ENCODE data around the gene OR52M1.
"Not testable (repeated sequence)": the region's sequence is repeated elsewhere in the genome, so short reads cannot be mapped to it uniquely, and the experiment has no call there.

Gene OR52M1

GRCh38 chr11:4544891-4545290 lies at the start of gene OR52M1:
Gene OR52M1 (plus strand): TSS chr11:4545191. CDS start chr11:4545191, 0 bp downstream.
- H3K4me3 ChIP-seq, result no peak within 1 kb of the TSS
- no peak within 1 kb of the TSS for H3K27ac ChIP-seq

GRCh38 chr11:4495487-4495886 lies 49.5 kb upstream of the OR52M1 start:
- no peak overlapping the region for H3K27ac ChIP-seq
- H3K4me3 ChIP-seq, result no peak overlapping the region

GRCh38 chr11:4495986-4496385 lies 49.0 kb upstream of the OR52M1 start:
- Histone ChIP-seq H3K4me3 (no peak overlapping the region), H3K27ac (no peak overlapping the region)

GRCh38 chr11:4496557-4497248 lies 48.3 kb upstream of the OR52M1 start:
- H3K27ac ChIP-seq, result no peak overlapping the region
- H3K4me3 ChIP-seq, result no peak overlapping the region

- Histone ChIP-seq H3K4me3 (no peak overlapping the region), H3K27ac (no peak overlapping the region)
These were observed 36.1 kb upstream of the OR52M1 start for GRCh38 chr11:4508886-4509285.

GRCh38 chr11:4511282-4512245 lies 33.4 kb upstream of the OR52M1 start:
- Histone ChIP-seq H3K27ac (peak overlapping the region in 16 of 21 experiments; percentile 4 to 76 (median 35)), H3K4me3 (no peak overlapping the region)

GRCh38 chr11:4514196-4514595 lies 30.8 kb upstream of the OR52M1 start:
- Histone ChIP-seq H3K27ac (no peak overlapping the region), H3K4me3 (no peak overlapping the region)

GRCh38 chr11:4522339-4522738 lies 22.7 kb upstream of the OR52M1 start:
- no peak overlapping the region for H3K27ac ChIP-seq
- no peak overlapping the region for H3K4me3 ChIP-seq

GRCh38 chr11:4522752-4523151 lies 22.2 kb upstream of the OR52M1 start:
- H3K4me3 ChIP-seq, result no peak overlapping the region
- no peak overlapping the region for H3K27ac ChIP-seq

- no peak overlapping the region for H3K27ac ChIP-seq
- no peak overlapping the region for H3K4me3 ChIP-seq
These were observed 21.3 kb upstream of the OR52M1 start for GRCh38 chr11:4523666-4524065.

GRCh38 chr11:4527926-4528325 lies 17.1 kb upstream of the OR52M1 start:
- Histone ChIP-seq H3K27ac (no peak overlapping the region), H3K4me3 (no peak overlapping the region)

- not testable (repeated sequence) for H3K4me3 ChIP-seq, H3K27ac ChIP-seq
These were observed 13.3 kb upstream of the OR52M1 start for GRCh38 chr11:4531686-4532085.

GRCh38 chr11:4539603-4540219 lies 5.3 kb upstream of the OR52M1 start:
- H3K27ac ChIP-seq, result no peak overlapping the region
- H3K4me3 ChIP-seq, result no peak overlapping the region

- Histone ChIP-seq H3K4me3 (no peak overlapping the region), H3K27ac (no peak overlapping the region)
These were observed 3.9 kb upstream of the OR52M1 start for GRCh38 chr11:4541071-4541470.

GRCh38 chr11:4543561-4543960 lies 1.4 kb upstream of the OR52M1 start:
- Histone ChIP-seq H3K27ac (no peak overlapping the region), H3K4me3 (no peak overlapping the region)

GRCh38 chr11:4546878-4547277 lies 1.9 kb downstream of the OR52M1 start:
- Histone ChIP-seq H3K4me3 (no peak overlapping the region), H3K27ac (no peak overlapping the region)

GRCh38 chr11:4547416-4547815 lies 2.4 kb downstream of the OR52M1 start:
- Histone ChIP-seq H3K27ac (no peak overlapping the region), H3K4me3 (no peak overlapping the region)

- no peak overlapping the region for H3K4me3 ChIP-seq
These were observed 6.5 kb downstream of the OR52M1 start for GRCh38 chr11:4551346-4551979.

GRCh38 chr11:4559527-4560440 lies 14.8 kb downstream of the OR52M1 start:
- Histone ChIP-seq H3K27ac (no peak overlapping the region), H3K4me3 (no peak overlapping the region)

More at GRCh38 chr11:4551346-4551979, 6.5 kb downstream of the OR52M1 start:
- H3K27ac ChIP-seq, result no peak overlapping the region
